Neural cell (in vitro differentiated cells): ENCODE results near the gene GLI3. TPM values are rescaled to one million over a fixed set of nuclear protein-coding genes. Genes with fewer than 3 reads are reported as not detected.

ENCODE experiments used
- H2AFZ ChIP-seq: fragments of 200-600, 300-800 bp; sonication (generic), shearing (Covaris generic); 2 replicates; pipeline ENCODE4 v1.6.0; 2014; ENCODE audit warnings: low read depth, mild to moderate bottlenecking, antibody characterized with exemption, low read length, moderate library complexity
- H3F3A ChIP-seq: fragments of 200-600 bp; shearing (Covaris generic); 2 replicates; pipeline ENCODE4 v1.6.1; 2016; ENCODE audit warnings: mild to moderate bottlenecking, moderate library complexity, mixed read lengths, antibody characterized with exemption, low read length; ENCODE audit not compliant: insufficient read depth, poor library complexity, severe bottlenecking
- H3K27ac ChIP-seq: fragments of 200-600, 300-800 bp; sonication (generic), shearing (Covaris generic); 2 replicates; pipeline ENCODE4 v1.5.1; 2014; ENCODE audit warnings: mild to moderate bottlenecking, low read length, moderate library complexity
- H3K27me3 ChIP-seq: fragments of 300-800, 200-600 bp; sonication (generic), shearing (Covaris generic); 2 replicates; pipeline ENCODE4 v1.6.0; 2014; ENCODE audit warnings: mild to moderate bottlenecking, low read depth, low read length, moderate library complexity; ENCODE audit not compliant: insufficient read depth
- H3K36me3 ChIP-seq: fragments of 300-800, 200-600 bp; sonication (generic), shearing (Covaris generic); 2 replicates; pipeline ENCODE4 v1.5.1; 2014; ENCODE audit warnings: mild to moderate bottlenecking, antibody characterized with exemption, low read length, moderate library complexity; ENCODE audit not compliant: insufficient read depth
- H3K4me2 ChIP-seq: fragments of 300-800, 200-600 bp; sonication (generic), shearing (Covaris generic); 2 replicates; pipeline ENCODE4 v1.6.0; 2014; ENCODE audit warnings: mild to moderate bottlenecking, low read length
- H3K4me3 ChIP-seq: fragments of 300-800, 200-600 bp; sonication (generic), shearing (Covaris generic); 2 replicates; pipeline ENCODE4 v1.5.1; 2014; ENCODE audit warnings: mild to moderate bottlenecking, low read length, moderate library complexity
- H3K79me2 ChIP-seq: fragments of 200-600 bp; shearing (Covaris generic); replicated peaks from 2 replicates; pipeline ENCODE4 v1.6.0; 2014; ENCODE audit warnings: mild to moderate bottlenecking, low read length, moderate library complexity; ENCODE audit not compliant: insufficient read depth
- H3K9ac ChIP-seq: fragments of 300-800, 200-600 bp; sonication (generic), shearing (Covaris generic); 2 replicates; pipeline ENCODE4 v1.6.1; 2016; ENCODE audit warnings: mild to moderate bottlenecking, low read length, mixed read lengths
- H3K9me2 ChIP-seq: fragments of 200-600 bp; shearing (Covaris generic); 2 replicates; pipeline ENCODE4 v1.6.1; 2016; ENCODE audit warnings: mild to moderate bottlenecking, low read length, mixed read lengths; ENCODE audit not compliant: insufficient read depth
- H3K9me3 ChIP-seq: fragments of 200-600, 300-800 bp; sonication (generic), shearing (Covaris generic); 2 replicates; pipeline ENCODE4 v1.6.1; 2016; ENCODE audit warnings: mild to moderate bottlenecking, mixed run types, low read length, moderate library complexity, mixed read lengths
- H4K20me1 ChIP-seq: fragments of 200-600 bp; shearing (Covaris generic); 2 replicates; pipeline ENCODE4 v1.6.1; 2016; ENCODE audit warnings: mild to moderate bottlenecking, mixed run types; ENCODE audit not compliant: insufficient read depth
- CTCF ChIP-seq: fragments of 450-650 bp; IDR thresholded peaks from 2 replicates; pipeline ENCODE4 v1.5.1; 2014; ENCODE audit warnings: antibody characterized with exemption, mild to moderate bottlenecking, moderate library complexity; ENCODE audit not compliant: poor library complexity, severe bottlenecking
- EP300 ChIP-seq: fragments of 450-650 bp; conservative IDR thresholded peaks from 2 replicates; pipeline ENCODE4 v1.6.1; 2014; ENCODE audit warnings: antibody characterized with exemption, mild to moderate bottlenecking, moderate library complexity; ENCODE audit not compliant: poor library complexity, severe bottlenecking
- EZH2 ChIP-seq: fragments of 200-600, 300-800 bp; shearing (Covaris generic), sonication (generic); IDR thresholded peaks from 2 replicates; pipeline ENCODE4 v1.6.1; 2014; ENCODE audit warnings: antibody characterized with exemption, low read length, borderline replicate concordance, mild to moderate bottlenecking; ENCODE audit not compliant: insufficient read depth, poor library complexity, severe bottlenecking
- MXI1 ChIP-seq: fragments of 450-650 bp; conservative IDR thresholded peaks from 2 replicates; pipeline ENCODE4 v1.6.1; 2014; ENCODE audit warnings: antibody characterized with exemption, mild to moderate bottlenecking; ENCODE audit not compliant: poor library complexity, severe bottlenecking
- POLR2AphosphoS5 ChIP-seq: IDR thresholded peaks from 2 replicates; pipeline ENCODE4 v1.6.1; 2012
- RAD21 ChIP-seq: fragments of 450-650 bp; conservative IDR thresholded peaks from 2 replicates; pipeline ENCODE4 v1.6.1; 2014; ENCODE audit warnings: antibody characterized with exemption, mild to moderate bottlenecking, moderate library complexity
- REST ChIP-seq: IDR thresholded peaks from 2 replicates; pipeline ENCODE4 v1.6.1; 2012; ENCODE audit warnings: borderline replicate concordance
- SMC3 ChIP-seq: fragments of 450-650 bp; conservative IDR thresholded peaks from 2 replicates; pipeline ENCODE4 v1.6.1; 2014; ENCODE audit warnings: antibody characterized with exemption, mild to moderate bottlenecking, moderate library complexity; ENCODE audit not compliant: poor library complexity
- TAF1 ChIP-seq: IDR thresholded peaks from 2 replicates; pipeline ENCODE4 v1.6.1; 2012; ENCODE audit warnings: low read depth
- polyA plus RNA-seq: library from polyadenylated mRNA; depleted of rRNA; stranded (reverse); fragments of >200 nt; gene quantifications from 2 replicates; pipeline ENCODE4 v1.2.3, GENCODE V29; 2014

GLI3 gene
- polyA plus RNA-seq, 1 donor from 2014 or later, result 0.19 TPM

GRCh38 chr7:42085531-42085930 is 151.5 kb downstream of the GLI3 start:
- H3K36me3 ChIP-seq, result no peaks in the 10 kb centered on the region
- H3F3A ChIP-seq, result no peaks in the 10 kb centered on the region
- H3K9me2 ChIP-seq, result no peaks in the 10 kb centered on the region
- no peaks in the 10 kb centered on the region for H3K9me3 ChIP-seq
- no peak overlapping the region for H3K9ac ChIP-seq
- H4K20me1 ChIP-seq, result no peaks in the 10 kb centered on the region
- no peak overlapping the region for H2AFZ ChIP-seq
- peaks cover 81% of the 10 kb centered on the region for H3K79me2 ChIP-seq
- H3K4me3 ChIP-seq, result no peak overlapping the region
- peaks cover 3% of the 10 kb centered on the region for H3K27me3 ChIP-seq
- no peak overlapping the region for H3K27ac ChIP-seq
- H3K4me2 ChIP-seq, result no peak overlapping the region
- TF ChIP-seq POLR2AphosphoS5 (no peak), CTCF (no peak), MXI1 (no peak), TAF1 (no peak), REST (no peak), EP300 (no peak), EZH2 (no peak), SMC3 (no peak), RAD21 (no peak)

- Histone ChIP-seq H3K79me2 (peaks cover 76% of the 10 kb centered on the region), H3K9me3 (no peaks in the 10 kb centered on the region), H3K27me3 (peaks cover 3% of the 10 kb centered on the region), H4K20me1 (no peaks in the 10 kb centered on the region), H3K9ac (no peak overlapping the region), H3K4me3 (no peak overlapping the region), H3F3A (no peaks in the 10 kb centered on the region), H3K4me2 (no peak overlapping the region), H3K36me3 (no peaks in the 10 kb centered on the region), H3K27ac (no peak overlapping the region), H3K9me2 (no peaks in the 10 kb centered on the region), H2AFZ (no peak overlapping the region)
- TF ChIP-seq EP300 (no peak), SMC3 (no peak), REST (no peak), RAD21 (no peak), POLR2AphosphoS5 (no peak), EZH2 (no peak), MXI1 (no peak), CTCF (no peak), TAF1 (no peak)
Observed at GRCh38 chr7:42084263-42084662, 152.7 kb downstream of the GLI3 start.
